Measurements from ENCODE around the gene ELOF1. TPM values are rescaled to one million over a fixed set of nuclear protein-coding genes. Genes with fewer than 3 reads are reported as not detected.

The ELOF1 gene
- total and polyA plus RNA-seq, 2 donors = 54.9 to 62.4 TPM

- Histone ChIP-seq H3K27me3 (ENCODE audit: control insufficient read depth in 2 of 2, insufficient read depth in 1 of 2, low read length in 1 of 2) (no peaks in the 10 kb centered on the region), H3K4me1 (ENCODE audit: control insufficient read depth in 2 of 2, insufficient read depth in 2 of 2, low read length in 2 of 2) (peaks cover 16 to 28% of the 10 kb centered on the region in 2 donors), H3K9me3 (ENCODE audit: control insufficient read depth in 2 of 2, insufficient read depth in 1 of 2, low read length in 1 of 2) (no peaks in the 10 kb centered on the region), H3K4me3 (ENCODE audit: low read length in 2 of 2) (no peak overlapping the region), H3K36me3 (ENCODE audit: control insufficient read depth in 2 of 2, insufficient read depth in 2 of 2, low read length in 1 of 2) (peaks cover 0 to 3% of the 10 kb centered on the region in 2 donors), H3K27ac (ENCODE audit: low read depth in 1 of 2, low read length in 1 of 2) (peak overlapping the region in 1 of 2 donors; percentile 57)
- DNase-seq (ENCODE audit: low read depth in 6 of 9, low spot score in 9 of 9) = peak in 8 of 9 donors; percentile 68 to 90 (median 74)
- 15% methylated on average over 9 of the region's 9 CpGs for WGBS
Observed at GRCh38 chr19:11560404-11561051, 1.5 kb upstream of the ELOF1 start.

DNA sequence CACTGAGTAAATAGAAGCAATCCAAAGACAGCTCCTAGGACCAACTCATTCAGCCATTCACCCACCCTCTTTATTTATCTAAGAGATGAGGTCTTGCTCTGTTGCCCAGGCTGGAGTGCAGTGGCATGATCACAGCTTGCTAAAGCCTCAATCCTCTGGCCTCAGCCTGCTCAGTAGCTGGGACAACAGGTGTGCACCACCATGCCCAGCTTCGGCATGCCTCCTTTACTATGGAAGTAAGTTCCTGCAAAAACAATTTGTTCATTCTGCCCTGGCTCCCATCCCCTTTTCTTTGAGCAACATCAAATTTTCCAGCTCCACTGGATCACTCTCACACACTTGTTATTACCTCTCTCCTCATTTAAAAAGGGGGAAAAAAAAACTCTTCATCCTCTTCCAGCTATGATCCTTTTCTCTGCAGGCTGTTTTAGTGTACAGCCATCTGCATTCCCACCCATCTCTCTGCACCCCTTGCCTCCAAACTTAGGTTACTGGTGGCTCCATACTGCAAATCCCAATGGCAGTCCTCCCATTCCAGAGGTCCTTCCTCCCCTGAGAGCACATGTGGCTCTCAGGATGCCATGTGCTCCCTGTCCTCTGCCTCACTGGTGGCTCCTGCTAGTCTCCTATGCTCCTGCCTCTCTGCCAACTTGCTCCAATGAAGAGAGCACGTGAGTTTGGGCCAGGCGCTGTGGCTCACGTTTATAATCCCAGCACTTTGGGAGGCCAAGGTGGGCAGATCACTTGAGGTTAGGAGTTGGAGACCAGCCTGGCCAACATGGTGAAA lies 2.2 kb downstream of the ELOF1 start:
- 95% methylated on average over 4 of the region's 4 CpGs for WGBS
- Histone ChIP-seq H3K36me3 (ENCODE audit: control insufficient read depth in 2 of 2, insufficient read depth in 2 of 2, low read length in 1 of 2) (peaks cover 24 to 33% of the 10 kb centered on the region in 2 donors), H3K27ac (ENCODE audit: low read depth in 1 of 2, low read length in 1 of 2) (no peak overlapping the region), H3K4me1 (ENCODE audit: control insufficient read depth in 2 of 2, insufficient read depth in 2 of 2, low read length in 2 of 2) (peaks cover 19 to 57% of the 10 kb centered on the region in 2 donors), H3K4me3 (ENCODE audit: low read length in 2 of 2) (no peak overlapping the region), H3K27me3 (ENCODE audit: control insufficient read depth in 2 of 2, insufficient read depth in 1 of 2, low read length in 1 of 2) (no peaks in the 10 kb centered on the region), H3K9me3 (ENCODE audit: control insufficient read depth in 2 of 2, insufficient read depth in 1 of 2, low read length in 1 of 2) (peaks cover 0 to 12% of the 10 kb centered on the region in 2 donors)
- no peak for DNase-seq (ENCODE audit: low read depth in 6 of 9, low spot score in 9 of 9)

DNA sequence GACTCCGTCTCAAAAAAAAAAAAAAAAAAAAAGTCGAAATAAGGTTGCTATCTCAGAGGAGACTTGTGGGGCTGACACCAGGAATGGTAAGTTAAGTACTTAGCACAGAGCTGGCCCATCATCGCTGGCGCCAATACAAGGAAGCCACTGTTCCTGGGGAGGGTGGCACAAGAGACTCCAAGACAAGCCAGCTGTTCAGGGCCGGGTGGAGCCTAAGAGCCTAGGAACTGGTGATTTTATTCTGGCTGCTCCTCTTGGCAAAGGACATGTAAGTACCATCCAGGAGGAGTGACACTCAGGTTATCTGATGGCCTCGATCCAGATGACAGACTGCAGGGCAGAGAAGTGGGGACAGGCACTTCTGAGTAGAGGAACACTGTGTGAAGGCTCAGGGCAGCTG lies 3.8 kb downstream of the ELOF1 start:
- Histone ChIP-seq H3K27ac (ENCODE audit: low read depth in 1 of 2, low read length in 1 of 2) (no peak overlapping the region), H3K9me3 (ENCODE audit: control insufficient read depth in 2 of 2, insufficient read depth in 1 of 2, low read length in 1 of 2) (peaks cover 0 to 12% of the 10 kb centered on the region in 2 donors), H3K4me3 (ENCODE audit: low read length in 2 of 2) (no peak overlapping the region), H3K4me1 (ENCODE audit: control insufficient read depth in 2 of 2, insufficient read depth in 2 of 2, low read length in 2 of 2) (peaks cover 15 to 53% of the 10 kb centered on the region in 2 donors), H3K27me3 (ENCODE audit: control insufficient read depth in 2 of 2, insufficient read depth in 1 of 2, low read length in 1 of 2) (no peaks in the 10 kb centered on the region), H3K36me3 (ENCODE audit: control insufficient read depth in 2 of 2, insufficient read depth in 2 of 2, low read length in 1 of 2) (peaks cover 26 to 33% of the 10 kb centered on the region in 2 donors)
- 98% methylated on average over 6 of the region's 6 CpGs for WGBS
- DNase-seq (ENCODE audit: low read depth in 6 of 9, low spot score in 9 of 9) = no peak

DNA sequence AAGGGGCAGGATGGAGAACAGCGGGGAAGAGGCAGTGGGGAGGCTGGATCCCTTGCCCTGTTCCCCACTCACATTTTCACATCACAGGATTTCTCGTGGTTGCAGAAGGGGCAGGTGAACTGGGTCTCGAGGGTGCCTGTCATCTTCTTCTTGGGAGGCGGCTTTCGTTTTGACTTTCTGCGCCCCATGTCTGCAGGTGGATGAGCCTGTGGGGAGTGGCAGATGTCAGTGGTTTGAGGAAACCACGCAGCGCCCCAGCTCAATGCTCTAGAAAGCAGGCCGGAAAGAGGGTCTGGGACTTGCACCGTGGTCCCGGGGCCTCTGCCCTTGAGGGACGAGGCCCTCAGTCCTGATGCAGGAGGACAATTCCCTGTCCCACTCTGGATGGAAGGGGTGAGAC lies 4.9 kb downstream of the ELOF1 start:
- peaks cover 0 to 12% of the 10 kb centered on the region in 2 donors for H3K9me3 ChIP-seq (ENCODE audit: control insufficient read depth in 2 of 2, insufficient read depth in 1 of 2, low read length in 1 of 2)
- H3K27me3 ChIP-seq (ENCODE audit: control insufficient read depth in 2 of 2, insufficient read depth in 1 of 2, low read length in 1 of 2) = no peaks in the 10 kb centered on the region
- H3K4me3 ChIP-seq (ENCODE audit: low read length in 2 of 2) = no peak overlapping the region
- peaks cover 26 to 33% of the 10 kb centered on the region in 2 donors for H3K36me3 ChIP-seq (ENCODE audit: control insufficient read depth in 2 of 2, insufficient read depth in 2 of 2, low read length in 1 of 2)
- H3K4me1 ChIP-seq (ENCODE audit: control insufficient read depth in 2 of 2, insufficient read depth in 2 of 2, low read length in 2 of 2) = peaks cover 12 to 43% of the 10 kb centered on the region in 2 donors
- H3K27ac ChIP-seq (ENCODE audit: low read depth in 1 of 2, low read length in 1 of 2) = peak overlapping the region; percentile 1 to 64
- 36% methylated on average over 12 of the region's 12 CpGs for WGBS
- DNase-seq (ENCODE audit: low read depth in 6 of 9, low spot score in 9 of 9) = peak in 3 of 9 donors; percentile 38 to 77 (median 50)

DNA sequence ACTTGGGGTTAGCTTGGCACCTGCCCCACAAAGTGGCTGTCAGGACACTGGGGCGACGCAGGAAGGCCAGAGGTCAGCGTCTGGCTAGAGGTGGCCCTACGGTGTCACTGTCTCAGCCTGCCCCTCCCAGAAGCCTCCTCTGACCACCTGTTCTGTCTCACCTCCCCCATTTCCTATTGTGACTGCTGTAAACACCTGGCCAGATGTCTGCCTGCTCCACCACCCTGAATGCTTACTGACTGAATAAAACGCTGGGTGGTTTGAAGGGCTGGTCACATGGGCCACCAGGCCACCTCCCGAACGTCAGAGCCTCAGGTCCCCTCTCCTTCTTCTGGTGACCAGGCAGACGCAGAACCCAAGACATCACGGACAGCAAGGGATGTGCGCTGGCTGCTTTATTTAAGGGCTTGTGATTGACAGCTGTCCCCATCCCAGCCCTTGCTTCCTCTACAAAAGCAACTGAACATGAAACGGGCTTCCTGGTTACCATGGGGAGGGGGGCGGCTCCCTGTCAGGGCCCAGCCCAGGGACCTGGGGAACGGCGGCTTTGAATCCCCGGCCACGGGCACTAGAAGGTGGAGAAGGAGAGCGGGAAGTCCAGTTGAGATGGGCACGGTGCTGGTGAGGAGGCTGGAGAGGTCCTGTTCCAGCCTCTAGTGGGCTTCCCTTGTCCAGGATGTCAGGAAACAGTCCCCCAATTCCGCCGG lies 6.2 kb downstream of the ELOF1 start:
- H3K27ac ChIP-seq (ENCODE audit: low read depth in 1 of 2, low read length in 1 of 2) = peak overlapping the region in 1 of 2 donors; percentile 73
- H3K9me3 ChIP-seq (ENCODE audit: control insufficient read depth in 2 of 2, insufficient read depth in 1 of 2, low read length in 1 of 2) = peaks cover 0 to 12% of the 10 kb centered on the region in 2 donors
- peaks cover 26 to 33% of the 10 kb centered on the region in 2 donors for H3K36me3 ChIP-seq (ENCODE audit: control insufficient read depth in 2 of 2, insufficient read depth in 2 of 2, low read length in 1 of 2)
- H3K27me3 ChIP-seq (ENCODE audit: control insufficient read depth in 2 of 2, insufficient read depth in 1 of 2, low read length in 1 of 2) = no peaks in the 10 kb centered on the region
- H3K4me1 ChIP-seq (ENCODE audit: control insufficient read depth in 2 of 2, insufficient read depth in 2 of 2, low read length in 2 of 2) = peaks cover 4 to 34% of the 10 kb centered on the region in 2 donors
- DNase-seq (ENCODE audit: low read depth in 6 of 9, low spot score in 9 of 9) = peak in 1 of 9 donors; percentile 39
- no peak overlapping the region for H3K4me3 ChIP-seq (ENCODE audit: low read length in 2 of 2)
- 91% methylated on average over 20 of the region's 20 CpGs for WGBS

DNA sequence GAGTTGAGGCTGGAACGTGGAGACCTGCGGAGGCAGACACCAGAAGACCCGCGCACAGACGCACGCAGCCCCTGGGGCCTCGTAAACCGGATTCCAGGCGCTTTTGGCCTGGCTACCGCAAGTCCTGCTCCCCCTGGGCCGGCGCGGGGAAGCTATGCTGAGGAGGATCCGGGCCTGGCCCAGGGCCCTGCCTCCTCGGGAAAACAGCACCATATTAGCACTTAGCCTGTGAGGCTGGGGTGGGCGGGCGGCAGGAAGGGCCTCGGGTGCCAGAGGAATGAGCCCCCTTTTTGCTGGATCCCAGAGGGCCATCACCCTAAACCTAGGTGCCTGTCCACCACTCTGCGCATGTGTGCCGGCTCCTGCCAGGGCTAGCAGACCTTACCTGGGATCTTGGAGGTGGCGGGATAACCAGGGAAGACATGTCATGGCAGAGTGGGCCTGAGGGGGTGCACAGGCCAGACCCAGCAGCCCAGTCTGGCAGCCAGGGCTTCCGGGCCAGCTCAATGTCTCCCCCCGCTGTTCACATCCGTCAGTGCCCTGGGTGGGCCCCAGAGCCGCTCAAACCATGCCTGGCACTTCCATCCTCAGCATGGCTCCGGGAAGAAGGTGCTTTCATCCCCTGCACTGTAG lies 7.3 kb downstream of the ELOF1 start:
- WGBS = 94% methylated on average over 26 of the region's 26 CpGs
- H3K4me3 ChIP-seq (ENCODE audit: low read length in 2 of 2) = no peak overlapping the region
- peaks cover 3 to 28% of the 10 kb centered on the region in 2 donors for H3K4me1 ChIP-seq (ENCODE audit: control insufficient read depth in 2 of 2, insufficient read depth in 2 of 2, low read length in 2 of 2)
- peaks cover 26 to 33% of the 10 kb centered on the region in 2 donors for H3K36me3 ChIP-seq (ENCODE audit: control insufficient read depth in 2 of 2, insufficient read depth in 2 of 2, low read length in 1 of 2)
- no peaks in the 10 kb centered on the region for H3K27me3 ChIP-seq (ENCODE audit: control insufficient read depth in 2 of 2, insufficient read depth in 1 of 2, low read length in 1 of 2)
- no peak for DNase-seq (ENCODE audit: low read depth in 6 of 9, low spot score in 9 of 9)
- no peak overlapping the region for H3K27ac ChIP-seq (ENCODE audit: low read depth in 1 of 2, low read length in 1 of 2)
- H3K9me3 ChIP-seq (ENCODE audit: control insufficient read depth in 2 of 2, insufficient read depth in 1 of 2, low read length in 1 of 2) = peaks cover 0 to 12% of the 10 kb centered on the region in 2 donors

GRCh38 chr19:11550265-11550664 lies 8.8 kb downstream of the ELOF1 start:
- no peak overlapping the region for H3K27ac ChIP-seq (ENCODE audit: low read depth in 1 of 2, low read length in 1 of 2)
- peaks cover 26 to 27% of the 10 kb centered on the region in 2 donors for H3K36me3 ChIP-seq (ENCODE audit: control insufficient read depth in 2 of 2, insufficient read depth in 2 of 2, low read length in 1 of 2)

DNA sequence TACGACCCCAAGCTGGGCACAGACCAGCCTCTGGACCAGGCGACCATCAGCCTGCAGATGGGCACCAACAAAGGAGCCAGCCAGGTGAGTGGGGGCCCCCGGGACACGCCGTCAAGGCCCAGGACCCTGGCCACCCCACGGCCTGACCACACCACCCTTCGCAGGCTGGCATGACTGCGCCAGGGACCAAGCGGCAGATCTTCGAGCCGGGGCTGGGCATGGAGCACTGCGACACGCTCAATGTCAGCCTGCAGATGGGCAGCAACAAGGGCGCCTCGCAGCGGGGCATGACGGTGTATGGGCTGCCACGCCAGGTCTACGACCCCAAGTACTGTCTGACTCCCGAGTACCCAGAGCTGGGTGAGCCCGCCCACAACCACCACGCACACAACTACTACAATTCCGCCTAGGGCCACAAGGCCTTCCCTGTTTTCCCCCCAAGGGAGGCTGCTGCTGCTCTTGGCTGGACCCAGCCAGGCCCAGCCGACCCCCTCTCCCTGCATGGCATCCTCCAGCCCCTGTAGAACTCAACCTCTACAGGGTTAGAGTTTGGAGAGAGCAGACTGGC lies 9.6 kb downstream of the ELOF1 start:
- H3K4me1 ChIP-seq (ENCODE audit: control insufficient read depth in 2 of 2, insufficient read depth in 2 of 2, low read length in 2 of 2) = peaks cover 3 to 26% of the 10 kb centered on the region in 2 donors
- peaks cover 25 to 26% of the 10 kb centered on the region in 2 donors for H3K36me3 ChIP-seq (ENCODE audit: control insufficient read depth in 2 of 2, insufficient read depth in 2 of 2, low read length in 1 of 2)
- H3K9me3 ChIP-seq (ENCODE audit: control insufficient read depth in 2 of 2, insufficient read depth in 1 of 2, low read length in 1 of 2) = peaks cover 0 to 12% of the 10 kb centered on the region in 2 donors
- H3K4me3 ChIP-seq (ENCODE audit: low read length in 2 of 2) = no peak overlapping the region
- no peaks in the 10 kb centered on the region for H3K27me3 ChIP-seq (ENCODE audit: control insufficient read depth in 2 of 2, insufficient read depth in 1 of 2, low read length in 1 of 2)
- 97% methylated on average over 24 of the region's 24 CpGs for WGBS
- no peak for DNase-seq (ENCODE audit: low read depth in 6 of 9, low spot score in 9 of 9)
- no peak overlapping the region for H3K27ac ChIP-seq (ENCODE audit: low read depth in 1 of 2, low read length in 1 of 2)

More at GRCh38 chr19:11550265-11550664, 8.8 kb downstream of the ELOF1 start:
- H3K4me3 ChIP-seq (ENCODE audit: low read length in 2 of 2) = no peak overlapping the region
- H3K4me1 ChIP-seq (ENCODE audit: control insufficient read depth in 2 of 2, insufficient read depth in 2 of 2, low read length in 2 of 2) = peaks cover 3 to 28% of the 10 kb centered on the region in 2 donors
- 97% methylated on average over 8 of the region's 8 CpGs for WGBS
- no peaks in the 10 kb centered on the region for H3K27me3 ChIP-seq (ENCODE audit: control insufficient read depth in 2 of 2, insufficient read depth in 1 of 2, low read length in 1 of 2)
- peaks cover 0 to 12% of the 10 kb centered on the region in 2 donors for H3K9me3 ChIP-seq (ENCODE audit: control insufficient read depth in 2 of 2, insufficient read depth in 1 of 2, low read length in 1 of 2)
- DNase-seq (ENCODE audit: low read depth in 6 of 9, low spot score in 9 of 9) = no peak
